BLaER1 treated with 17β-estradiol and CSF1 and Interleukin-3, amounts not matched to agents 10 nM and 100 nM (cell line): ENCODE data around the gene DAPK3.

Experiments
- H3K27ac ChIP-seq, 11 experiments: shearing (Covaris generic); formaldehyde crosslinking; 2 replicates each; pipeline ENCODE4 v1.8.1; 2022
- H3K27me3 ChIP-seq, 11 experiments: shearing (Covaris generic); formaldehyde crosslinking; 2 replicates each; pipeline ENCODE4 v1.8.1; 2022
- H3K36me3 ChIP-seq, 11 experiments: shearing (Covaris generic); formaldehyde crosslinking; 2 replicates each; pipeline ENCODE4 v1.8.1; 2022
- H3K4me1 ChIP-seq, 10 experiments: shearing (Covaris generic); formaldehyde crosslinking; 2 replicates each; pipeline ENCODE4 v1.8.1; 2022
- H3K4me2 ChIP-seq, 11 experiments: shearing (Covaris generic); formaldehyde crosslinking; 2 replicates each; pipeline ENCODE4 v1.8.1; 2022
- H3K4me3 ChIP-seq, 10 experiments: shearing (Covaris generic); formaldehyde crosslinking; 2 replicates each; pipeline ENCODE4 v1.8.1; 2022
- H3K9ac ChIP-seq, 11 experiments: shearing (Covaris generic); formaldehyde crosslinking; 2 replicates each; pipeline ENCODE4 v1.8.1; 2022
- H3K9me3 ChIP-seq, 11 experiments: shearing (Covaris generic); formaldehyde crosslinking; replicated peaks in 1 of 11; 2 replicates each; pipeline ENCODE4 v1.8.1; 2022
- H4K20me1 ChIP-seq, 11 experiments: shearing (Covaris generic); formaldehyde crosslinking; 2 replicates each; pipeline ENCODE4 v1.8.1; 2022
- Cebpa-rat ChIP-seq, 11 experiments: shearing (Covaris generic); IDR thresholded peaks; 2 replicates each; pipeline ENCODE4 v1.8.1; 2022

The DAPK3 gene

GRCh38 chr19:3970808-3971598, at the start of gene DAPK3:
Gene DAPK3 (minus strand): TSS chr19:3971099. CDS start chr19:3969735, 1,364 bp downstream.
- Histone ChIP-seq H3K4me1 (peaks cover 24 to 33% (median 29%) of the 10 kb centered on the region in 10 experiments), H4K20me1 (peaks cover 51 to 81% (median 76%) of the 10 kb centered on the region in 11 experiments), H3K4me3 (peak within 1 kb of the TSS; percentile 86 to 99 (median 97)), H3K9me3 (no peaks in the 10 kb centered on the region), H3K27me3 (no peaks in the 10 kb centered on the region), H3K4me2 (peak within 1 kb of the TSS; percentile 87 to 99 (median 95)), H3K9ac (peak within 1 kb of the TSS; percentile 87 to 96 (median 94)), H3K27ac (peak within 1 kb of the TSS; percentile 80 to 86 (median 85)), H3K36me3 (peaks cover 44 to 55% (median 49%) of the 10 kb centered on the region in 11 experiments)
- no peak for TF ChIP-seq Cebpa-rat (IDR thresholded peaks at IDR 0.05)

- Histone ChIP-seq H4K20me1 (peaks cover 77 to 100% (median 98%) of the 10 kb centered on the region in 11 experiments), H3K36me3 (peaks cover 48 to 99% (median 90%) of the 10 kb centered on the region in 11 experiments)
Measured at GRCh38 chr19:4019578-4019977, 48.7 kb upstream of the DAPK3 start.

GRCh38 chr19:4018775-4019504, 48.0 kb upstream of the DAPK3 start:
- Histone ChIP-seq H4K20me1 (peaks cover 83 to 100% (median 100%) of the 10 kb centered on the region in 11 experiments), H3K36me3 (peaks cover 48 to 99% (median 90%) of the 10 kb centered on the region in 11 experiments), H3K9me3 (peaks cover 4 to 13% (median 9%) of the 10 kb centered on the region in 11 experiments; a peak in 13 of 22 replicates), H3K4me3 (no peak overlapping the region), H3K4me1 (peaks cover 5 to 33% (median 24%) of the 10 kb centered on the region in 10 experiments; a peak in 17 of 20 replicates), H3K9ac (peak overlapping the region; percentile 2 to 61 (median 40); a peak in 15 of 22 replicates), H3K4me2 (peak overlapping the region in 8 of 11 experiments; percentile 33 to 53 (median 44); a peak in 13 of 22 replicates), H3K27ac (peak overlapping the region in 1 of 11 experiments; percentile 29; a peak in 1 of 22 replicates), H3K27me3 (no peaks in the 10 kb centered on the region)
- no peak for TF ChIP-seq Cebpa-rat (IDR thresholded peaks at IDR 0.05)

More at GRCh38 chr19:4019578-4019977, 48.7 kb upstream of the DAPK3 start:
- Histone ChIP-seq H3K9ac (peak overlapping the region; percentile 2 to 61 (median 40); a peak in 14 of 22 replicates), H3K4me3 (no peak overlapping the region), H3K9me3 (peaks cover 4 to 13% (median 9%) of the 10 kb centered on the region in 11 experiments; a peak in 13 of 22 replicates), H3K4me2 (peak overlapping the region in 8 of 11 experiments; percentile 33 to 53 (median 44); a peak in 13 of 22 replicates), H3K27me3 (no peaks in the 10 kb centered on the region), H3K27ac (0 out of 22 replicates have a peak overlapping the region, but pooled peaks of 1 of the 11 experiments have one; percentile 29), H3K4me1 (peaks cover 5 to 27% (median 21%) of the 10 kb centered on the region in 10 experiments; a peak in 17 of 20 replicates)
- TF ChIP-seq Cebpa-rat (IDR thresholded peaks at IDR 0.05), result no peak

GRCh38 chr19:4018140-4018613, 47.3 kb upstream of the DAPK3 start:
- no peaks in the 10 kb centered on the region for H3K27me3 ChIP-seq
- H3K27ac ChIP-seq, result no peak overlapping the region; a peak in 1 of 22 replicates
- peaks cover 49 to 99% (median 90%) of the 10 kb centered on the region in 11 experiments for H3K36me3 ChIP-seq
- H3K9me3 ChIP-seq, result peaks cover 4 to 13% (median 9%) of the 10 kb centered on the region in 11 experiments; a peak in 13 of 22 replicates
- no peak for TF ChIP-seq Cebpa-rat (IDR thresholded peaks at IDR 0.05)
- peaks cover 84 to 100% (median 100%) of the 10 kb centered on the region in 11 experiments for H4K20me1 ChIP-seq
- 0 out of 22 replicates have a peak overlapping the region, but pooled peaks of 1 of the 11 experiments have one; percentile 37 for H3K4me2 ChIP-seq
- H3K4me3 ChIP-seq, result no peak overlapping the region
- peaks cover 5 to 37% (median 26%) of the 10 kb centered on the region in 10 experiments; a peak in 17 of 20 replicates for H3K4me1 ChIP-seq
- peak overlapping the region in 3 of 11 experiments; percentile 3 to 9 (median 9); a peak in 3 of 22 replicates for H3K9ac ChIP-seq

GRCh38 chr19:4016903-4017638, 46.2 kb upstream of the DAPK3 start:
- Histone ChIP-seq H3K27ac (no peak overlapping the region), H3K4me1 (peaks cover 5 to 37% (median 26%) of the 10 kb centered on the region in 10 experiments; a peak in 17 of 20 replicates), H3K9ac (0 out of 22 replicates have a peak overlapping the region, but pooled peaks of 1 of the 11 experiments have one; percentile 3), H4K20me1 (peaks cover 95 to 100% (median 100%) of the 10 kb centered on the region in 11 experiments), H3K27me3 (no peaks in the 10 kb centered on the region), H3K9me3 (peaks cover 4 to 11% (median 8%) of the 10 kb centered on the region in 11 experiments; a peak in 13 of 22 replicates), H3K4me3 (no peak overlapping the region), H3K4me2 (no peak overlapping the region), H3K36me3 (peaks cover 54 to 99% (median 91%) of the 10 kb centered on the region in 11 experiments)
- no peak for TF ChIP-seq Cebpa-rat (IDR thresholded peaks at IDR 0.05)

- Histone ChIP-seq H3K4me3 (no peak overlapping the region), H3K36me3 (peaks cover 48 to 94% (median 86%) of the 10 kb centered on the region in 11 experiments), H4K20me1 (peaks cover 92 to 100% (median 98%) of the 10 kb centered on the region in 11 experiments), H3K9ac (peak overlapping the region in 2 of 11 experiments; percentile 3 to 40; a peak in 1 of 22 replicates), H3K4me2 (no peak overlapping the region), H3K27ac (no peak overlapping the region), H3K4me1 (peaks cover 5 to 37% (median 26%) of the 10 kb centered on the region in 10 experiments; a peak in 17 of 20 replicates), H3K27me3 (no peaks in the 10 kb centered on the region), H3K9me3 (peaks cover 0 to 5% (median 2%) of the 10 kb centered on the region in 11 experiments; a peak in 6 of 22 replicates)
- no peak for TF ChIP-seq Cebpa-rat (IDR thresholded peaks at IDR 0.05)
Measured at GRCh38 chr19:4016486-4016885, 45.6 kb upstream of the DAPK3 start.

GRCh38 chr19:4015705-4016402, 45.0 kb upstream of the DAPK3 start:
- peak overlapping the region in 6 of 11 experiments; percentile 28 to 59 (median 38); a peak in 9 of 22 replicates for H3K9ac ChIP-seq
- H3K9me3 ChIP-seq, result no peaks in the 10 kb centered on the region
- H3K36me3 ChIP-seq, result peaks cover 47 to 94% (median 85%) of the 10 kb centered on the region in 11 experiments
- H3K27me3 ChIP-seq, result no peaks in the 10 kb centered on the region
- H3K27ac ChIP-seq, result 0 out of 22 replicates have a peak overlapping the region, but pooled peaks of 1 of the 11 experiments have one; percentile 31
- peaks cover 91 to 100% (median 98%) of the 10 kb centered on the region in 11 experiments for H4K20me1 ChIP-seq
- TF ChIP-seq Cebpa-rat (IDR thresholded peaks at IDR 0.05), result no peak
- peak overlapping the region in 3 of 11 experiments; percentile 49 to 61 (median 50); a peak in 3 of 22 replicates for H3K4me2 ChIP-seq
- H3K4me3 ChIP-seq, result no peak overlapping the region
- peaks cover 10 to 42% (median 26%) of the 10 kb centered on the region in 10 experiments; a peak in 17 of 20 replicates for H3K4me1 ChIP-seq
